OCI-LY1 (cell line): ENCODE results near the gene ESPNL.

Experiments used
- EZH2 ChIP-seq: fragments of 200-600 bp; sonication (generic), shearing (Covaris generic); IDR thresholded peaks from 2 replicates; pipeline ENCODE4 v1.8.0; 2017; ENCODE audit warnings: borderline replicate concordance, mixed run types, mild to moderate bottlenecking, antibody characterized with exemption, low read length, moderate library complexity, mixed read lengths
- TF ChIP-seq, protein P1 (sequence below): fragments of 200-600 bp; sonication (generic), shearing (Covaris generic); IDR thresholded peaks from 2 replicates; pipeline ENCODE4 v1.5.1; 2017; ENCODE audit warnings: mild to moderate bottlenecking, antibody characterized with exemption, low read length, moderate library complexity, mixed read lengths

- no peak for TF ChIP-seq EZH2
- TF ChIP-seq, protein P1, sequence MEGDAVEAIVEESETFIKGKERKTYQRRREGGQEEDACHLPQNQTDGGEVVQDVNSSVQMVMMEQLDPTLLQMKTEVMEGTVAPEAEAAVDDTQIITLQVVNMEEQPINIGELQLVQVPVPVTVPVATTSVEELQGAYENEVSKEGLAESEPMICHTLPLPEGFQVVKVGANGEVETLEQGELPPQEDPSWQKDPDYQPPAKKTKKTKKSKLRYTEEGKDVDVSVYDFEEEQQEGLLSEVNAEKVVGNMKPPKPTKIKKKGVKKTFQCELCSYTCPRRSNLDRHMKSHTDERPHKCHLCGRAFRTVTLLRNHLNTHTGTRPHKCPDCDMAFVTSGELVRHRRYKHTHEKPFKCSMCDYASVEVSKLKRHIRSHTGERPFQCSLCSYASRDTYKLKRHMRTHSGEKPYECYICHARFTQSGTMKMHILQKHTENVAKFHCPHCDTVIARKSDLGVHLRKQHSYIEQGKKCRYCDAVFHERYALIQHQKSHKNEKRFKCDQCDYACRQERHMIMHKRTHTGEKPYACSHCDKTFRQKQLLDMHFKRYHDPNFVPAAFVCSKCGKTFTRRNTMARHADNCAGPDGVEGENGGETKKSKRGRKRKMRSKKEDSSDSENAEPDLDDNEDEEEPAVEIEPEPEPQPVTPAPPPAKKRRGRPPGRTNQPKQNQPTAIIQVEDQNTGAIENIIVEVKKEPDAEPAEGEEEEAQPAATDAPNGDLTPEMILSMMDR = no peak
Observed at GRCh38 chr2:238104691-238105371, 4.7 kb downstream of the ESPNL start.
